Breast epithelium (tissue), 3 donors: ENCODE results near the gene RNF150.

Source experiments
- CTCF ChIP-seq, 3 donors: fragments of 450-650 bp; IDR thresholded peaks; one replicate each; pipeline ENCODE4 v1.5.1; 2016 to 2017; ENCODE audit warnings: antibody characterized with exemption in 3 of 3, mild to moderate bottlenecking in 3 of 3, moderate library complexity in 3 of 3
- POLR2AphosphoS5 ChIP-seq, 3 donors: sonication (generic); formaldehyde crosslinking; IDR thresholded peaks; one replicate each; pipeline ENCODE4 v1.6.1; 2017; ENCODE audit warnings: antibody characterized with exemption in 3 of 3

GRCh38 chr4:141126769-141127168 is 6.5 kb downstream of the RNF150 start:
- TF ChIP-seq CTCF (IDR thresholded peaks at IDR 0.05) (no peak), POLR2AphosphoS5 (IDR thresholded peaks at IDR 0.05) (no peak)
